HG02852 (cell line): ENCODE measurements around the gene TOMM22.

Source experiments
- ATAC-seq: cut with Tn5 transposase; IDR thresholded peaks from one replicate; pipeline ENCODE4 v1.9.1; 2021; ENCODE audit warnings: mild to moderate bottlenecking, moderate library complexity; ENCODE audit not compliant: unreplicated experiment

The TOMM22 gene

GRCh38 chr22:38715176-38715764 lies 33.5 kb downstream of the TOMM22 start:
- ATAC-seq: no peak

- ATAC-seq: no peak
Observed at GRCh38 chr22:38715852-38716251, 34.1 kb downstream of the TOMM22 start.

GRCh38 chr22:38716271-38716670 lies 34.5 kb downstream of the TOMM22 start:
- no peak for ATAC-seq

GRCh38 chr22:38716826-38717225 lies 35.1 kb downstream of the TOMM22 start:
- no peak for ATAC-seq

- no peak for ATAC-seq
Observed at GRCh38 chr22:38717244-38717643, 35.5 kb downstream of the TOMM22 start.

GRCh38 chr22:38718414-38718813 lies 36.7 kb downstream of the TOMM22 start:
- no peak for ATAC-seq

DNA sequence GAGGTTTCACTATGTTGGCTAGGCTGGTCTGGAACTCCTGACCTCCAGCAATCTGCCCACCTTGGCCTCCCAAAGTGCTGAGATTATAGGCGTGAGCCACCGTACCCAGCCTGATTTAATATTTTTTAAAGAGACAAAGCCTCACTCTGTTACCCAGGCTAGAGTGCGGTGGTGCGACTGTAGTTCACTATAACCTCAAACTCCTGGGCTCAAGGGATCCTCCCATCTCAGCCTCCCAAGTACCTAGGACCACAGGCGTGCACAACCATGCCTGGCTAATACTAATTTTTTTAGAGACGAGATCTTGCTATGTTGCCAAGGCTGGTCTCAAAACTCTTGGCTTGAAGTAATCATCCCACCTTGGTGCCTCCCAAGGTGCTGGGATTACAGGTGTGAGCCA lies 37.4 kb downstream of the TOMM22 start:
- no peak for ATAC-seq

GRCh38 chr22:38720350-38720749 lies 38.6 kb downstream of the TOMM22 start:
- ATAC-seq: no peak

DNA sequence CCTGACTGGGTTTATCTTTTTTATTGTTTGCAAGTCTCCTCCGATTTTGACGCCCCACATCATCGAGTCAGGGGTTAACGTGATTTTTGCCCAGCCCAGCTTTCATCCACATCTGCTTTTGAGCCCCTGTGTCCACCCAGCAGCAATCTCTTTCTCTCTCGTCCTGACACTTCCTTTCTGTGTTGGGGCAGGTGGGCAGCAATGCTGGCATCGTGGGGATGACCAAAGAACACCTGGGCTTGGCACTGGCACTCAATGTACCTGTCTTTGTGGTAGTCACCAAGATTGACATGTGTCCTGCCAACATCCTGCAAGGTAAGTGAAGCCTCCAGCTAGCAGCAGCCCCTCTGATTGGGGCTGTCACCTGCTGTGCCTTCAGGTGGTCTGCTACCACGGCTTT lies 39.8 kb downstream of the TOMM22 start:
- ATAC-seq: no peak

- ATAC-seq: no peak
Observed at GRCh38 chr22:38724176-38724575, 42.4 kb downstream of the TOMM22 start.

- no peak for ATAC-seq
Observed at GRCh38 chr22:38724926-38725571, 43.3 kb downstream of the TOMM22 start.

GRCh38 chr22:38725900-38726655 lies 44.3 kb downstream of the TOMM22 start:
- ATAC-seq: no peak

- no peak for ATAC-seq
Observed at GRCh38 chr22:38727123-38727522, 45.4 kb downstream of the TOMM22 start.

- ATAC-seq: no peak
Observed at GRCh38 chr22:38727530-38728451, 46.0 kb downstream of the TOMM22 start.

- ATAC-seq: no peak
Observed at GRCh38 chr22:38728871-38729796, 47.4 kb downstream of the TOMM22 start.

- ATAC-seq: no peak
Observed at GRCh38 chr22:38729946-38730345, 48.2 kb downstream of the TOMM22 start.

DNA sequence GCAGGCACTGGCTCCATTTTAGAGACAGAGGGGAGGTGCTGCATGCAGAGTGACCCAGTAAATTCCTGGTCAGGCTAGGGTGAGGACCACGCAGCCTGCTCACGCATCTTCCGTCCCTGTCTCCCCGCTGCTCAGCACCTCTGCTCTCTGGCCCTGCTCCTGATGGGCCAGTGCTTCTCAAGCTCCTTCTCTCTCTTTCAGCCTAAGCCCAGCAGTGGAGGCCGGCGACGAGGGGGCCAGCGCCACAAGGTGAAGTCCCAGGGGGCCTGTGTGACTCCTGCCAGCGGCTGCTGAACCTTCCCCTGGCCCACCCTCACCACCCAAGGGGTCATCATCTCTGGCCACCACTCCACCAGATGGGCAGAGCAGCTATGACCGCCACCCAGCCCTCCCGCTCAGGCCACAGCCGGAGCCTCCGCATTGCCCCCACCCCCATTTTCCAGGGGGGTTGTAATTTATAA lies 48.7 kb downstream of the TOMM22 start:
- no peak for ATAC-seq

DNA sequence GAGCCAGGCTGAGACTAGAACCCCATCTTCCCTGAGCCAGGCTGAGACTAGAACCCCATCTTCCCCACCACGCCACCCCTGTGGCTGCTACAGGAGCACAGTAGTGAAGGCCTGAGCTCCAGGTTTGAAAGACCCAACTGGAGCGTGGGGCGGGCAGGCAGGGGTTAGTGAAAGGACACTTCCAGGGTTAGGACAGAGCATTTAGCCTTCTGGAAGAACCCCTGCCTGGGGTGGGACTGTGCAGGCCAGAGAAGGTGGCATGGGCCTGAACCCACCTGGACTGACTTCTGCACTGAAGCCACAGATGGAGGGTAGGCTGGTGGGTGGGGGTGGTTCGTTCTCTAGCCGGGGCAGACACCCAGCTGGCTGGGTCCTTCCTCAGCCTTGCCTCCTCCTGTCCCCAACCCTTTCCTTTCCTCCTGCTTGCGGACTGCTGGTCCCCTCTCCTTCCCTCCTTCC lies 50.0 kb downstream of the TOMM22 start:
- ATAC-seq: no peak

DNA sequence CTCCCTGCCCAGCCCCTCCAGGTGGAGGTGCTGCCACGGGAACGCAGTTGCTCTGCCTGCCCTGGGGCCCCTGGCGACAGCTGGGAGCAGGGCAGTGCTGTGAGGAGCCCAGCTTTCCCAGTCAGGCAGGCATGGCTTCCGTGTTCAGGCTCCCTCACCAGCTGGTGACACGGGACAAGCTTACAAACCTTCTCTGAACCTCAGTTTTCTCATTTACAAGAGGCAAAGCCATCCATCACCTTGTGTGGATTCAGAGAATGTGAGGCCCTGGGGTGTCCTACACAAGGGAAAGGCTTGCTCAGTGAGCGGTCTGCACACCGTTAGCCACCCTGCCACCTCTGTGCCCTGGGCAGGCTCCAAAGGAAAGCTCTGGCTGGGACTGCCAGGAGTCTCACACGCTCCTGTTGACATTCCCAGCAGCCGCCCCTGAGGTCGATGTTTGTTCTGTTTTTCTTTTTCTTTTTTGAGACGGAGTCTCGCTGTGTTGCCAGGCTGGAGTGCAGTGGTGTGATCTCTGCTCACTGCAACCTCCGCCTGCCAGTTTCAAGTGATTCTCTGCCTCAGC lies 50.6 kb downstream of the TOMM22 start:
- ATAC-seq: no peak

- no peak for ATAC-seq
Observed at GRCh38 chr22:38733329-38733723, 51.6 kb downstream of the TOMM22 start.
